HepG2 (cell line): Measurements from ENCODE around the gene CDH13.

Experiments
- ATF7 ChIP-seq, 2 experiments: fragments of 450-650 bp in 1 of 2; sonication (generic) in 1 of 2; formaldehyde crosslinking in 1 of 2; IDR thresholded peaks; 2 replicates each; pipeline versions ENCODE4 v1.4.0 to v1.6.1; 2016 to 2020; ENCODE audit warnings: antibody characterized with exemption in 1 of 2, mild to moderate bottlenecking in 1 of 2, missing genetic modification reagents in 1 of 2
- GTF2F1 ChIP-seq: fragments of 150-350 bp; IDR thresholded peaks from 2 replicates; pipeline ENCODE4 v1.6.1; 2014; ENCODE audit warnings: low read length
- HCFC1 ChIP-seq: fragments of 150-350 bp; IDR thresholded peaks from 2 replicates; pipeline ENCODE4 v1.6.1; 2014; ENCODE audit warnings: low read depth, low read length
- RAD51 ChIP-seq: fragments of 450-650 bp; IDR thresholded peaks from 2 replicates; pipeline ENCODE4 v1.6.1; 2016; ENCODE audit warnings: borderline replicate concordance
- TF ChIP-seq, protein P1 (sequence below): IDR thresholded peaks from 2 replicates; pipeline ENCODE4 v1.6.1; 2012; ENCODE audit warnings: low read length, improper control_type of control experiment
- TF ChIP-seq, protein P2 (sequence below): sonication (generic); formaldehyde crosslinking; IDR thresholded peaks from 2 replicates; pipeline ENCODE4 v1.8.1; 2023; ENCODE audit warnings: missing genetic modification reagents, inconsistent platforms, borderline replicate concordance

DNA sequence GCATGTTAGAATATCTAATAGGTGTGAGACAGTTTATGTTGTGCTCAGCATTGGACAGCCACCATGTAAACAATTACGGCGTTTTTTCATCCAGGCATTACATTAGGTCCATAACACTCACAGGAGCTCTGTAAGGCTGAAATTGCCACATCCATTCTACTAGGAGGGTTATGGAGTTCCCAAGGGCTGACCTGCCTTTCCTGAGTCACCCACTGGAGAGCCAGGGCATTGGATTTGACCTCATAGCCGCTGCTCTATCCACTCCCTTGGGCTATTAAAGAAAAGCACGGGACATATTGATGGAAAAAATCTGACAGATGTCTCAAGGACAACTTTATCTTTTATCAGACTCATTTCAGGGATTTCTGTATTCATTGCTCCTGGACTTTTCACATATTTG lies 874.7 kb downstream of the CDH13 start:
- TF ChIP-seq GTF2F1: no peak
- TF ChIP-seq, protein P1, sequence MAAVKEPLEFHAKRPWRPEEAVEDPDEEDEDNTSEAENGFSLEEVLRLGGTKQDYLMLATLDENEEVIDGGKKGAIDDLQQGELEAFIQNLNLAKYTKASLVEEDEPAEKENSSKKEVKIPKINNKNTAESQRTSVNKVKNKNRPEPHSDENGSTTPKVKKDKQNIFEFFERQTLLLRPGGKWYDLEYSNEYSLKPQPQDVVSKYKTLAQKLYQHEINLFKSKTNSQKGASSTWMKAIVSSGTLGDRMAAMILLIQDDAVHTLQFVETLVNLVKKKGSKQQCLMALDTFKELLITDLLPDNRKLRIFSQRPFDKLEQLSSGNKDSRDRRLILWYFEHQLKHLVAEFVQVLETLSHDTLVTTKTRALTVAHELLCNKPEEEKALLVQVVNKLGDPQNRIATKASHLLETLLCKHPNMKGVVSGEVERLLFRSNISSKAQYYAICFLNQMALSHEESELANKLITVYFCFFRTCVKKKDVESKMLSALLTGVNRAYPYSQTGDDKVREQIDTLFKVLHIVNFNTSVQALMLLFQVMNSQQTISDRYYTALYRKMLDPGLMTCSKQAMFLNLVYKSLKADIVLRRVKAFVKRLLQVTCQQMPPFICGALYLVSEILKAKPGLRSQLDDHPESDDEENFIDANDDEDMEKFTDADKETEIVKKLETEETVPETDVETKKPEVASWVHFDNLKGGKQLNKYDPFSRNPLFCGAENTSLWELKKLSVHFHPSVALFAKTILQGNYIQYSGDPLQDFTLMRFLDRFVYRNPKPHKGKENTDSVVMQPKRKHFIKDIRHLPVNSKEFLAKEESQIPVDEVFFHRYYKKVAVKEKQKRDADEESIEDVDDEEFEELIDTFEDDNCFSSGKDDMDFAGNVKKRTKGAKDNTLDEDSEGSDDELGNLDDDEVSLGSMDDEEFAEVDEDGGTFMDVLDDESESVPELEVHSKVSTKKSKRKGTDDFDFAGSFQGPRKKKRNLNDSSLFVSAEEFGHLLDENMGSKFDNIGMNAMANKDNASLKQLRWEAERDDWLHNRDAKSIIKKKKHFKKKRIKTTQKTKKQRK: no peak
- TF ChIP-seq ATF7 (IDR thresholded peaks at IDR 0.05): no peak
- no peak for TF ChIP-seq ATF7 (CRISPR knock-in tag; IDR thresholded peaks at IDR 0.05)
- TF ChIP-seq HCFC1: no peak
- TF ChIP-seq, protein P2, sequence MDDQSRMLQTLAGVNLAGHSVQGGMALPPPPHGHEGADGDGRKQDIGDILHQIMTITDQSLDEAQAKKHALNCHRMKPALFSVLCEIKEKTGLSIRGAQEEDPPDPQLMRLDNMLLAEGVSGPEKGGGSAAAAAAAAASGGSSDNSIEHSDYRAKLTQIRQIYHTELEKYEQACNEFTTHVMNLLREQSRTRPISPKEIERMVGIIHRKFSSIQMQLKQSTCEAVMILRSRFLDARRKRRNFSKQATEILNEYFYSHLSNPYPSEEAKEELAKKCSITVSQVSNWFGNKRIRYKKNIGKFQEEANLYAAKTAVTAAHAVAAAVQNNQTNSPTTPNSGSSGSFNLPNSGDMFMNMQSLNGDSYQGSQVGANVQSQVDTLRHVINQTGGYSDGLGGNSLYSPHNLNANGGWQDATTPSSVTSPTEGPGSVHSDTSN (CRISPR knock-in tag): no peak
- TF ChIP-seq RAD51: no peak
